Measurements from ENCODE around the gene NRN1. TPM values are rescaled to one million over a fixed set of nuclear protein-coding genes. Genes with fewer than 3 reads are reported as not detected.

NRN1 gene
- total RNA-seq, 2 experiments from 2014 or later: not detected

- peaks cover 98% of the 10 kb centered on the region for H3K27me3 Mint-ChIP-seq
- intact Hi-C loops (cut with DNase I, micrococcal nuclease): loop anchor here (5.0 kb wide), 3 partner anchors 130 to 735 kb away; partner anchors contain the start of genes FARS2 (in 1 of the 2) and LYRM4 (in 1 of the 2)
- H3K27ac ChIP-seq (ENCODE audit: low read depth in 1 of 2, low read length in 2 of 2): no peak overlapping the region
- H3K4me3 ChIP-seq (ENCODE audit: low read length): peak overlapping the region; percentile 56
- no peaks in the 10 kb centered on the region for H3K36me3 ChIP-seq (ENCODE audit: insufficient read depth, low read length)
- no peak for TF ChIP-seq CTCF (IDR thresholded peaks at IDR 0.05)
- H3K9me3 ChIP-seq (ENCODE audit: control insufficient read depth in 1 of 2, insufficient read depth in 1 of 2, low read length in 2 of 2): peaks cover 9 to 57% of the 10 kb centered on the region in 2 experiments
- H3K4me1 Mint-ChIP-seq (ENCODE audit: low read depth): peaks cover 79% of the 10 kb centered on the region
- no peaks in the 10 kb centered on the region for H3K9me3 Mint-ChIP-seq
- ATAC-seq (ENCODE audit: poor library complexity): peak; percentile 36
- H3K36me3 Mint-ChIP-seq (ENCODE audit: low read depth): peaks cover 6% of the 10 kb centered on the region
- DNase-seq: peak in 4 of 14 experiments; percentile 20 to 43 (median 30)
- ChIA-PET POLR2A (interaction anchor here (0.6 to 3.2 kb wide), 2 partner anchors 11 to 662 kb away, joined by 3 to 16 read pairs; partner anchors contain the start of gene NRN1), CTCF (no interaction called here)
- H3K27me3 ChIP-seq (ENCODE audit: control insufficient read depth in 1 of 2, insufficient read depth in 2 of 2, low read length in 2 of 2): peaks cover 93 to 100% of the 10 kb centered on the region in 2 experiments
- H3K4me1 ChIP-seq (ENCODE audit: insufficient read depth, low read length): peaks cover 65% of the 10 kb centered on the region
- peak overlapping the region; percentile 96 for H3K4me3 Mint-ChIP-seq
- no peak overlapping the region for H3K27ac Mint-ChIP-seq
Measured at GRCh38 chr6:5996714-5997419, 9.9 kb downstream of the NRN1 start.

GRCh38 chr6:5995949-5996713, 10.6 kb downstream of the NRN1 start:
- H3K4me1 ChIP-seq (ENCODE audit: insufficient read depth, low read length): peaks cover 59% of the 10 kb centered on the region
- H3K27me3 Mint-ChIP-seq: peaks cover 98% of the 10 kb centered on the region
- CTCF ChIA-PET: no interaction called here
- POLR2A ChIA-PET: interaction anchor here (3.2 kb wide), 1 partner anchor 12 kb away, joined by 16 read pairs; the partner anchor contains the start of gene NRN1
- H3K4me3 Mint-ChIP-seq: peak overlapping the region; percentile 96
- H3K27ac ChIP-seq (ENCODE audit: low read depth in 1 of 2, low read length in 2 of 2): no peak overlapping the region
- H3K36me3 Mint-ChIP-seq (ENCODE audit: low read depth): peaks cover 6% of the 10 kb centered on the region
- no peak overlapping the region for H3K27ac Mint-ChIP-seq
- intact Hi-C loops (cut with DNase I, micrococcal nuclease): loop anchor here (2.0 to 5.0 kb wide), 4 partner anchors 13 to 734 kb away; partner anchors contain the start of genes FARS2 (in 1 of the 2) and LYRM4 (in 1 of the 2)
- H3K27me3 ChIP-seq (ENCODE audit: control insufficient read depth in 1 of 2, insufficient read depth in 2 of 2, low read length in 2 of 2): peaks cover 85 to 94% of the 10 kb centered on the region in 2 experiments
- H3K9me3 ChIP-seq (ENCODE audit: control insufficient read depth in 1 of 2, insufficient read depth in 1 of 2, low read length in 2 of 2): peaks cover 9 to 56% of the 10 kb centered on the region in 2 experiments
- peaks cover 72% of the 10 kb centered on the region for H3K4me1 Mint-ChIP-seq (ENCODE audit: low read depth)
- TF ChIP-seq CTCF (IDR thresholded peaks at IDR 0.05): no peak
- H3K9me3 Mint-ChIP-seq: no peaks in the 10 kb centered on the region
- H3K36me3 ChIP-seq (ENCODE audit: insufficient read depth, low read length): no peaks in the 10 kb centered on the region
- H3K4me3 ChIP-seq (ENCODE audit: low read length): peak overlapping the region; percentile 56
- no peak for ATAC-seq (ENCODE audit: poor library complexity)
- DNase-seq: peak in 2 of 14 experiments; percentile 30 to 32

- no peak overlapping the region for H3K27ac Mint-ChIP-seq
Measured at GRCh38 chr6:5995658-5995948, 11.1 kb downstream of the NRN1 start.

More at GRCh38 chr6:5995658-5995948, 11.1 kb downstream of the NRN1 start:
- H3K27ac ChIP-seq (ENCODE audit: low read depth in 1 of 2, low read length in 2 of 2): no peak overlapping the region
- H3K4me1 ChIP-seq (ENCODE audit: insufficient read depth, low read length): peaks cover 59% of the 10 kb centered on the region
- peak overlapping the region; percentile 43 for H3K4me3 Mint-ChIP-seq
- H3K36me3 ChIP-seq (ENCODE audit: insufficient read depth, low read length): no peaks in the 10 kb centered on the region
- H3K4me3 ChIP-seq (ENCODE audit: low read length): no peak overlapping the region
- peaks cover 97% of the 10 kb centered on the region for H3K27me3 Mint-ChIP-seq
- intact Hi-C loops (cut with DNase I, micrococcal nuclease): loop anchor here (2.0 to 5.0 kb wide), 4 partner anchors 13 to 733 kb away; partner anchors contain the start of genes FARS2 (in 1 of the 2) and LYRM4 (in 1 of the 2)
- no peaks in the 10 kb centered on the region for H3K9me3 Mint-ChIP-seq
- TF ChIP-seq CTCF (IDR thresholded peaks at IDR 0.05): no peak
- CTCF ChIA-PET: no interaction called here
- peaks cover 6% of the 10 kb centered on the region for H3K36me3 Mint-ChIP-seq (ENCODE audit: low read depth)
- H3K27me3 ChIP-seq (ENCODE audit: control insufficient read depth in 1 of 2, insufficient read depth in 2 of 2, low read length in 2 of 2): peaks cover 80 to 89% of the 10 kb centered on the region in 2 experiments
- peaks cover 69% of the 10 kb centered on the region for H3K4me1 Mint-ChIP-seq (ENCODE audit: low read depth)
- POLR2A ChIA-PET: interaction anchor here (0.8 kb wide), 1 partner anchor 12 kb away, joined by 4 read pairs; no protein-coding TSS in a partner anchor
- peaks cover 9 to 54% of the 10 kb centered on the region in 2 experiments for H3K9me3 ChIP-seq (ENCODE audit: control insufficient read depth in 1 of 2, insufficient read depth in 1 of 2, low read length in 2 of 2)
- DNase-seq (peak in 1 of 14 experiments; percentile 26), ATAC-seq (ENCODE audit: poor library complexity) (no peak)
